K562 (cell line): Measurements from ENCODE around the gene TMEM147. TPM values are rescaled to one million over a fixed set of nuclear protein-coding genes. Genes with fewer than 3 reads are reported as not detected.

Source experiments
- ARID2 ChIP-seq: fragments of 450-650 bp; IDR thresholded peaks from 2 replicates; pipeline ENCODE4 v1.6.1; 2017; ENCODE audit warnings: antibody characterized with exemption, mild to moderate bottlenecking
- CBX8 ChIP-seq: fragments of 200-600 bp; sonication (generic); IDR thresholded peaks from 2 replicates; pipeline ENCODE4 v1.6.1; 2012; ENCODE audit warnings: borderline replicate concordance, mixed run types, low read depth, mild to moderate bottlenecking, moderate library complexity, mixed read lengths, low read length, control low read depth, inconsistent platforms; ENCODE audit not compliant: poor library complexity, severe bottlenecking; ENCODE audit errors: extremely low read depth
- FOXA3 ChIP-seq, 2 experiments: fragments of 450-650 bp in 1 of 2; sonication (generic) in 1 of 2; formaldehyde crosslinking; IDR thresholded peaks in 1 of 2; conservative IDR thresholded peaks in 1 of 2; 2 replicates each; pipeline versions ENCODE4 v1.4.0 to v1.8.0; 2020 to 2022; ENCODE audit warnings: mild to moderate bottlenecking in 2 of 2, missing genetic modification reagents in 1 of 2
- HLTF ChIP-seq: fragments of 450-650 bp; IDR thresholded peaks from 2 replicates; pipeline ENCODE4 v1.6.1; 2016
- HNRNPH1 ChIP-seq: fragments of 200-400 bp; formaldehyde crosslinking; optimal IDR thresholded peaks from 2 replicates; pipeline ENCODE3; 2017; ENCODE audit warnings: low read depth, mild to moderate bottlenecking, low read length, moderate library complexity
- MTA2 ChIP-seq: fragments of 450-650 bp; IDR thresholded peaks from 2 replicates; pipeline ENCODE4 v1.6.1; 2016; ENCODE audit warnings: low read depth
- MYNN ChIP-seq, 2 experiments: sonication (generic); formaldehyde crosslinking in 1 of 2; IDR thresholded peaks; 2 replicates each; pipeline versions ENCODE4 v1.5.0 to v1.6.1; 2016 to 2020; ENCODE audit warnings: antibody characterized with exemption in 1 of 2, missing genetic modification reagents in 1 of 2
- POLR2A ChIP-seq: fragments of 450-650 bp; conservative IDR thresholded peaks from 2 replicates; pipeline ENCODE4 v1.6.1; 2016
- TAL1 ChIP-seq: fragments of 450-650 bp; IDR thresholded peaks from 2 replicates; pipeline ENCODE4 v1.6.1; 2016; ENCODE audit warnings: mild to moderate bottlenecking
- TEAD1 ChIP-seq, 2 experiments: fragments of 450-650 bp in 1 of 2; sonication (generic) in 1 of 2; formaldehyde crosslinking; IDR thresholded peaks; 2 replicates each; pipeline versions ENCODE4 v1.4.0 to v1.8.0; 2020 to 2022; ENCODE audit warnings: mild to moderate bottlenecking in 2 of 2, missing genetic modification reagents in 1 of 2
- ZBTB17 ChIP-seq: fragments of 450-650 bp; formaldehyde crosslinking; IDR thresholded peaks from 2 replicates; pipeline ENCODE4 v1.4.0; 2020; ENCODE audit warnings: mild to moderate bottlenecking
- polyA plus RNA-seq, 8 experiments: library from polyadenylated mRNA; depleted of rRNA in 4 of 8; stranded (reverse) in 5 of 8; unstranded in 3 of 8; fragments of >200 nt; fragmentation: Nextera tagmentation in 2 of 8; fragmentation: Illumina TruSeq in 1 of 8; extraction: Ambion mirVana in 2 of 8; extraction: Trizol in 1 of 8; gene quantifications; 2 replicates each; pipeline versions ENCODE4 v1.2.1 to v1.2.3, GENCODE V29; 2011 to 2014; ENCODE audit warnings: inconsistent platforms in 1 of 8, missing spikeins in 1 of 8
- total RNA-seq, 7 experiments: library from RNA; depleted of rRNA in 6 of 7; stranded (reverse); fragments of >200 nt in 6 of 7; fragmentation: Illumina TruSeq in 2 of 7; extraction: Trizol in 2 of 7; gene quantifications; 2 replicates each; pipeline versions ENCODE4 v1.2.1 to v1.2.3, GENCODE V29; 2011 to 2021; ENCODE audit warnings: low replicate concordance in 1 of 7
- TF ChIP-seq, protein P1 (sequence below), 3 experiments: IDR thresholded peaks in 2 of 3; conservative IDR thresholded peaks in 1 of 3; 2 replicates each; pipeline ENCODE4 v1.5.1; 2011 to 2012; ENCODE audit warnings: low read length in 3 of 3, mild to moderate bottlenecking in 3 of 3, control low read depth in 2 of 3, improper control_type of control experiment in 1 of 3, inconsistent platforms in 1 of 3, low read depth in 1 of 3, mixed read lengths in 1 of 3, moderate library complexity in 1 of 3; ENCODE audit not compliant: insufficient read depth in 2 of 3
- TF ChIP-seq, protein P2 (sequence below): fragments of 450-650 bp; formaldehyde crosslinking; IDR thresholded peaks from 2 replicates; pipeline ENCODE4 v1.4.0; 2022; ENCODE audit warnings: missing genetic modification characterization
- TF ChIP-seq, protein P3 (sequence below): fragments of 450-650 bp; IDR thresholded peaks from 2 replicates; pipeline ENCODE4 v1.6.1; 2016; ENCODE audit warnings: missing biosample characterization, missing genetic modification characterization
- TF ChIP-seq, protein P4 (sequence below): fragments of 450-650 bp; IDR thresholded peaks from 2 replicates; pipeline ENCODE4 v1.6.1; 2016
- TF ChIP-seq, protein P5 (sequence below): fragments of 250-450 bp; sonication (Bioruptor Pico); IDR thresholded peaks from 2 replicates; pipeline ENCODE4 v1.6.1; 2021; ENCODE audit warnings: mild to moderate bottlenecking
- TF ChIP-seq, protein P6 (sequence below): fragments of 250-450 bp; sonication (Bioruptor Pico); IDR thresholded peaks from 2 replicates; pipeline ENCODE4 v1.5.0; 2020; ENCODE audit warnings: mild to moderate bottlenecking, borderline replicate concordance

Gene TMEM147
- total and polyA plus RNA-seq, 9 of the 15 experiments (the other 6 are each of a cell fraction or from before 2014, with no cell fraction given): 73.8 to 194 (median 142) TPM

DNA sequence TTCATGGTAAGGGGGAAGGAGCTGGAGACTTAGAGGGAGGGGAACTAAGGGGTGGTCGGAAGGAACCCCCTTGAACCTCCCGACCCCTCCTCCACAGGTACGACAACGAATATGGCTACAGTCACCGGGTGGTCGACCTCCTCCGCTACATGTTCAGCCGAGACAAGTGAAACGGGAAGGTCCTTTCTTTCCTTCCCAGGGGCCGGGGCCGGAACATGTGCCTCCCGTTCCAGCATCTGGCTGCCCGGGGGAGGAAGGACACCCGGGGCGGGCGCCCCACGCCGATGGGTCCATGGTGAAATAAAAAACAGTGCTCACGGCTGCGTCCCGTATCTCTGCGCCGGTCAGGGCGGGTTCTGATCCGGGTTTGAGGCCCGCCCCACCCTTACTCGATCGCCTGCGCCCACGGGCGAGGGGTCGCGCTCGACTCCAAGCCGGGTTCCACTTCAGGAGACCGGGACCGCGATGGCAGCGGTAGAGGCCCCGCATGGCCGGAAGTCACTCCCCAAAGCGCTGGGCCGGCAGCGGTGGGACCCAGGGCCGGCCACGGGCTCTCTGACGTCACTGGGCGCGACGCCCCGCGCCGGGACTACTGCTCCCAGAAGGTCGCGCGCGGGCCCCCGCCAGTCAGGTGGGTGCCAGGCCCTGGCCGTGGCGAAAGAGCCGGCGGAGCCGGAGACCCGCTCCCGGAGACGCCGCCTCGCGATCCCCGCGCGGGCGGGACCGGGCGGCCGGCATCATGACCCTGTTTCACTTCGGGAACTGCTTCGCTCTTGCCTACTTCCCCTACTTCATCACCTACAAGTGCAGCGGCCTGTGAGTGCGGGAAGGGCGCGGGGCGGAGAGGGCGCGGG lies at the start of gene TMEM147 (continued):
- TF ChIP-seq, protein P1, sequence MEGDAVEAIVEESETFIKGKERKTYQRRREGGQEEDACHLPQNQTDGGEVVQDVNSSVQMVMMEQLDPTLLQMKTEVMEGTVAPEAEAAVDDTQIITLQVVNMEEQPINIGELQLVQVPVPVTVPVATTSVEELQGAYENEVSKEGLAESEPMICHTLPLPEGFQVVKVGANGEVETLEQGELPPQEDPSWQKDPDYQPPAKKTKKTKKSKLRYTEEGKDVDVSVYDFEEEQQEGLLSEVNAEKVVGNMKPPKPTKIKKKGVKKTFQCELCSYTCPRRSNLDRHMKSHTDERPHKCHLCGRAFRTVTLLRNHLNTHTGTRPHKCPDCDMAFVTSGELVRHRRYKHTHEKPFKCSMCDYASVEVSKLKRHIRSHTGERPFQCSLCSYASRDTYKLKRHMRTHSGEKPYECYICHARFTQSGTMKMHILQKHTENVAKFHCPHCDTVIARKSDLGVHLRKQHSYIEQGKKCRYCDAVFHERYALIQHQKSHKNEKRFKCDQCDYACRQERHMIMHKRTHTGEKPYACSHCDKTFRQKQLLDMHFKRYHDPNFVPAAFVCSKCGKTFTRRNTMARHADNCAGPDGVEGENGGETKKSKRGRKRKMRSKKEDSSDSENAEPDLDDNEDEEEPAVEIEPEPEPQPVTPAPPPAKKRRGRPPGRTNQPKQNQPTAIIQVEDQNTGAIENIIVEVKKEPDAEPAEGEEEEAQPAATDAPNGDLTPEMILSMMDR (IDR thresholded peaks at IDR 0.05 in 2 of 3, conservative IDR thresholded peaks at IDR 0.05 in 1 of 3; ENCODE audit: insufficient read depth in 2 of 3, low read depth in 1 of 3, low read length in 3 of 3): no peak
- TF ChIP-seq CBX8 (no peak), POLR2A (peak; percentile 90), ARID2 (no peak), HLTF (0 out of 2 replicates have a peak, but pooled peaks have one; percentile 10), MTA2 (no peak), ZBTB17 (CRISPR knock-in tag) (peak; percentile 48; the same call in 1 of the 2 replicates), TEAD1 (CRISPR knock-in tag; IDR thresholded peaks at IDR 0.05) (0 out of 4 replicates have a peak, but pooled peaks of 1 of the 2 experiments have one; percentile 53), MYNN (IDR thresholded peaks at IDR 0.05) (no peak), MYNN (CRISPR knock-in tag; IDR thresholded peaks at IDR 0.05) (no peak), FOXA3 (CRISPR knock-in tag; conservative IDR thresholded peaks at IDR 0.05 in 1 of 2, IDR thresholded peaks at IDR 0.05 in 1 of 2) (0 out of 4 replicates have a peak, but pooled peaks of 1 of the 2 experiments have one; percentile 38), TAL1 (no peak), HNRNPH1 (no peak)
- TF ChIP-seq, protein P2, sequence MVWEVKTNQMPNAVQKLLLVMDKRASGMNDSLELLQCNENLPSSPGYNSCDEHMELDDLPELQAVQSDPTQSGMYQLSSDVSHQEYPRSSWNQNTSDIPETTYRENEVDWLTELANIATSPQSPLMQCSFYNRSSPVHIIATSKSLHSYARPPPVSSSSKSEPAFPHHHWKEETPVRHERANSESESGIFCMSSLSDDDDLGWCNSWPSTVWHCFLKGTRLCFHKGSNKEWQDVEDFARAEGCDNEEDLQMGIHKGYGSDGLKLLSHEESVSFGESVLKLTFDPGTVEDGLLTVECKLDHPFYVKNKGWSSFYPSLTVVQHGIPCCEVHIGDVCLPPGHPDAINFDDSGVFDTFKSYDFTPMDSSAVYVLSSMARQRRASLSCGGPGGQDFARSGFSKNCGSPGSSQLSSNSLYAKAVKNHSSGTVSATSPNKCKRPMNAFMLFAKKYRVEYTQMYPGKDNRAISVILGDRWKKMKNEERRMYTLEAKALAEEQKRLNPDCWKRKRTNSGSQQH: no peak
- TF ChIP-seq, protein P3, sequence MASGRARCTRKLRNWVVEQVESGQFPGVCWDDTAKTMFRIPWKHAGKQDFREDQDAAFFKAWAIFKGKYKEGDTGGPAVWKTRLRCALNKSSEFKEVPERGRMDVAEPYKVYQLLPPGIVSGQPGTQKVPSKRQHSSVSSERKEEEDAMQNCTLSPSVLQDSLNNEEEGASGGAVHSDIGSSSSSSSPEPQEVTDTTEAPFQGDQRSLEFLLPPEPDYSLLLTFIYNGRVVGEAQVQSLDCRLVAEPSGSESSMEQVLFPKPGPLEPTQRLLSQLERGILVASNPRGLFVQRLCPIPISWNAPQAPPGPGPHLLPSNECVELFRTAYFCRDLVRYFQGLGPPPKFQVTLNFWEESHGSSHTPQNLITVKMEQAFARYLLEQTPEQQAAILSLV (tag): no peak
- TF ChIP-seq, protein P4, sequence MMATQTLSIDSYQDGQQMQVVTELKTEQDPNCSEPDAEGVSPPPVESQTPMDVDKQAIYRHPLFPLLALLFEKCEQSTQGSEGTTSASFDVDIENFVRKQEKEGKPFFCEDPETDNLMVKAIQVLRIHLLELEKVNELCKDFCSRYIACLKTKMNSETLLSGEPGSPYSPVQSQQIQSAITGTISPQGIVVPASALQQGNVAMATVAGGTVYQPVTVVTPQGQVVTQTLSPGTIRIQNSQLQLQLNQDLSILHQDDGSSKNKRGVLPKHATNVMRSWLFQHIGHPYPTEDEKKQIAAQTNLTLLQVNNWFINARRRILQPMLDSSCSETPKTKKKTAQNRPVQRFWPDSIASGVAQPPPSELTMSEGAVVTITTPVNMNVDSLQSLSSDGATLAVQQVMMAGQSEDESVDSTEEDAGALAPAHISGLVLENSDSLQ: peak; percentile 18; the same call in 1 of the 2 replicates
- TF ChIP-seq, protein P5, sequence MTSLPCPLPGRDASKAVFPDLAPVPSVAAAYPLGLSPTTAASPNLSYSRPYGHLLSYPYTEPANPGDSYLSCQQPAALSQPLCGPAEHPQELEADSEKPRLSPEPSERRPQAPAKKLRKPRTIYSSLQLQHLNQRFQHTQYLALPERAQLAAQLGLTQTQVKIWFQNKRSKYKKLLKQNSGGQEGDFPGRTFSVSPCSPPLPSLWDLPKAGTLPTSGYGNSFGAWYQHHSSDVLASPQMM (CRISPR knock-in tag): no peak
- TF ChIP-seq, protein P6, sequence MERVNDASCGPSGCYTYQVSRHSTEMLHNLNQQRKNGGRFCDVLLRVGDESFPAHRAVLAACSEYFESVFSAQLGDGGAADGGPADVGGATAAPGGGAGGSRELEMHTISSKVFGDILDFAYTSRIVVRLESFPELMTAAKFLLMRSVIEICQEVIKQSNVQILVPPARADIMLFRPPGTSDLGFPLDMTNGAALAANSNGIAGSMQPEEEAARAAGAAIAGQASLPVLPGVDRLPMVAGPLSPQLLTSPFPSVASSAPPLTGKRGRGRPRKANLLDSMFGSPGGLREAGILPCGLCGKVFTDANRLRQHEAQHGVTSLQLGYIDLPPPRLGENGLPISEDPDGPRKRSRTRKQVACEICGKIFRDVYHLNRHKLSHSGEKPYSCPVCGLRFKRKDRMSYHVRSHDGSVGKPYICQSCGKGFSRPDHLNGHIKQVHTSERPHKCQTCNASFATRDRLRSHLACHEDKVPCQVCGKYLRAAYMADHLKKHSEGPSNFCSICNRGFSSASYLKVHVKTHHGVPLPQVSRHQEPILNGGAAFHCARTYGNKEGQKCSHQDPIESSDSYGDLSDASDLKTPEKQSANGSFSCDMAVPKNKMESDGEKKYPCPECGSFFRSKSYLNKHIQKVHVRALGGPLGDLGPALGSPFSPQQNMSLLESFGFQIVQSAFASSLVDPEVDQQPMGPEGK (CRISPR knock-in tag): no peak
